HG03139 (cell line): ENCODE data around the gene TTC34.

Experiments used
- ATAC-seq: cut with Tn5 transposase; IDR thresholded peaks from one replicate; pipeline ENCODE4 v1.9.1; 2021; ENCODE audit not compliant: unreplicated experiment

TTC34 gene

DNA sequence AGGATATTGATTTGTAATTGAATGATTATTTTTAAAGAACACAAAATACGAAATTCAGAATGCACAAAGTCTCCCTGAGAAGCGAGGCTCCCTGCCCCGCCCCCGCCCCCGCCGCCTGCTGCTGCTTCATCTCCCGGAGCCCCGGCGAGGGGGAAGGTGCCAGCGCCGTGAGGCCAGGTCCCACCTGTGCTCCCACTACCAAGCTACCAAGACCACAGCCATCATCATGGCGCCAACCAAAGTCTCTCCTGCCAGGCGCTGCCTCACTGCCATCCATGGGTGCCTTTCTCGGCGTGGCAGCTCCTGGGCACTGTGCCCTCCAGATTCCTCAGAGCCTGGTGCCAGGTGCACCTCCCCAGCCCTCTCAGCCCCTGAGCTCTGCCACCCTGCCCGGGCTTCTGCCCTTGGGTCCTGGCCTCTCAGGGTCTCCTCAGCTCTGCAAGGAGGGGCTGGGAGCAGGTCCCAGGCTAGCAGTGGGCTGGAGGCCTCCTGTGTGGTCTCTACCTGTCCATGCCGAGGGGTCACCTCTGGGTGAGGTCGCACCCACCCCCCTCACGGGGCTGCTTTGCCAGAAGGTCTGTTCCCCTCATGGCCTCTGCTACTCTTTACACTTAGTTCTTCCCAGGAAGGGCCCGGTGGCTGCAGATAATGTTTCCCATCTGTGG is 29.4 kb upstream of the TTC34 start:
- no peak for ATAC-seq

DNA sequence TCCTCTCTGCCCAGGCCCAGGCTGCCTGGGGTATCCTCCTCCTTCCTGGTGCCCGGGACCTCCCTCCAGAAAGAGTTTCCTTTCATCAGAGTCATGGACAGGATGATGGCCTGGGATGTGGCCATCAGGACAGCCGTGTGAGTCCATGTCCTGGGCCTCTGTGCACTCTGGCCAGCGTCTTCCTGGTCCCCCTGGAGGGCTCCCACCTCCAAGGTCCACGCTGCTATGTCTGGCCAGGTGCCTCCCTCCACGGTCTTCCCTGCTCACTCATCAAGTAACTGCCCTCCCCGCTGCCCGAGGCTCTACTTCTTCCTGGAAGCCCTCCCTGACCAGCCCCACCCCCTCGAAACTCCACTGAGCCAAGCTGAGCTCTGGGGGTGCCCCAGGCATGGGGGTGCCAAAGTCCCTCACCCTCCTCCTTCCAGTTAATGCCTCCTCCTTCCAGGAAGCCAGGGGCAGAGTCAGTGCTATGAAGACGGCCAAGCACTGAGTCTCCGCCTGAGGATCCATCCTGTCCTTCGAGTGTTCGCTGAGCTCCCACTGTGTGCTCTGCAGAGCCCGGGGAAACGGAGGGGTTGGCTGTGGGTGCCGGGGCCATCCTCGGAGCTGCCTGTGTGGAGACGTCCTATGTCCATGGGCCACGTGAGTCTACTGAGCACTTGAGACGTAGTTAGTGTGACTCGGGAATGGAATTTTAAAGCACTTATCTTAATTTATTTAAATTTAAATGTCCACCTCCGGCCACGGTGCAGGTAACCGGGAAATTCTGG is 28.5 kb upstream of the TTC34 start:
- ATAC-seq: no peak

DNA sequence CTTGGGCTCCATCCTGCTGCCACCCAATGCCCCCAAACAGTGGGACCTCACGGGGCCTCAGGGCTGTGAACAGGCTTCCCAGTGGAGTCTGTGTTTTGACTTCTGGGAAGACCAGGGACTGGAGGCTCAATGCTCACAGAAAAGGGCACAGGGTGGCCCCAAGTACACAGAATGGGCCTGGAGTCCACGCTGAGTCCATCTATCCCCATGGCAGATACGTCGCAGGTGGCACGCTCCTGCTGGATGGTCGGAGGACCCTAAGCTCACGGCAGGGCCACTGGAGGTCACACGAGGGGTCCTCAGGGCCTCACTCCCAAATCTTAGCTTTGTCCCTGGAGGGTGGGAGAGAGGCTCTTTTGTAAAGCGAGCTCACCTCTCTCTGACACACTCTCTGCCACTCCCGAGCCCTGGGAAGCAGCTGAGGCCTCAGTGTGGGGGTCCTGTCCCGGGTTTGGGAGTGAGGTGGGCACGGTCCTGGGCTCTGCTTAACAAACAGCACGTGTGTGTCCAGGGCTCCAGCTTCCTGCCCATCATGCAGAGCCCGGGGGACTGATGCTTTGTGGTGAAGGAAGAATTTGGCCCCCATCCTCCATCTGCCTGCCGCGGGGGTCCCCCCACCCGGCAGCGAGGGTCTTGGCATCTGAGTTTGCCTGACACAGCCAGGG is 27.2 kb upstream of the TTC34 start:
- ATAC-seq: no peak

DNA sequence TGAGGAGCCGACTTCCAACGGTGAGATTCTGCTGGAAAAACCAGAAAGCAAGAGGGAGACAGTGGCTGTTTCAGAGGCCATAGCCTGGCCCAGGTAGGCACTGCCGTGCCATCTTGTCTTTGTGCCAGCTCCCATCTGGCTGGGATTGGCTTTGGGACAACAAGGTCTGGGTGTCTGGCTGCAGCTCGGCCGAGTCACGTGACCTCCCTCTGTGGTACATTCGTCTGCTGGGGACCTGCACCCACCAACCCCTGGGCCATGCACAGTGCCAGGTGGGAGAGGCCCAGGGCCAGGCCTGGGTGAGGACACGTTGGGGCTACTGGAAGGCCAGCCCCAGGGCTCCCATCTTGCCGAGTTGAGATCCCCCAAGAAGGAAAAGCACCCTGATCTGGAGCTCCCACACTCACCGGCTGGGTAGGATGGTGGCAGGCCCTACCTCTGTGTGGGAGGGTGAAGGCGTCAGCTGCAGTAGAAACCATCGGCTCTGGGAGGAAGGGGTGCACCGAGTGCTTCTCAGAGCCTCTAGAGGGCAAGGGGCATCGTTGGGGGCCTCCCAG is 25.3 kb upstream of the TTC34 start:
- ATAC-seq: no peak

DNA sequence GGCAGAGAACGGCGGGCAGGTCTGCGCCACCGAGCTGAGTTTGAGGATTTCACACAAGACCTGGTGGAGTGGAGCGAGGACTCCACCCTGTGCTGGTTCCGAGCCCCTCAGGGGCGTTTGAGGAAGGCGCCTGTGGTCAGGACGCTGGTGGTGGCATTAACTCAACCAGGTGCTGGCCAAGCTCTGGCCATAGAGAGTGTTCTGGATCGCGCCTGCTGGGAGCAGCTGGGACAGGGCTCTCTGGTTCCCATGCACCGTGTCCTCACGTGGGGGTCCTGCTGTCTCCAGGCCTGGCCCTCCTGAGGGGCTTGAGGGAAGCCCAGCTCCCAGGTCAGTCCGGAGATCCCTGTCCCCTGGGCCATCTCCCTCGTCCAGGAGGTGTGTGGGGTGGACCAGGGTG is 24.8 kb upstream of the TTC34 start:
- no peak for ATAC-seq

DNA sequence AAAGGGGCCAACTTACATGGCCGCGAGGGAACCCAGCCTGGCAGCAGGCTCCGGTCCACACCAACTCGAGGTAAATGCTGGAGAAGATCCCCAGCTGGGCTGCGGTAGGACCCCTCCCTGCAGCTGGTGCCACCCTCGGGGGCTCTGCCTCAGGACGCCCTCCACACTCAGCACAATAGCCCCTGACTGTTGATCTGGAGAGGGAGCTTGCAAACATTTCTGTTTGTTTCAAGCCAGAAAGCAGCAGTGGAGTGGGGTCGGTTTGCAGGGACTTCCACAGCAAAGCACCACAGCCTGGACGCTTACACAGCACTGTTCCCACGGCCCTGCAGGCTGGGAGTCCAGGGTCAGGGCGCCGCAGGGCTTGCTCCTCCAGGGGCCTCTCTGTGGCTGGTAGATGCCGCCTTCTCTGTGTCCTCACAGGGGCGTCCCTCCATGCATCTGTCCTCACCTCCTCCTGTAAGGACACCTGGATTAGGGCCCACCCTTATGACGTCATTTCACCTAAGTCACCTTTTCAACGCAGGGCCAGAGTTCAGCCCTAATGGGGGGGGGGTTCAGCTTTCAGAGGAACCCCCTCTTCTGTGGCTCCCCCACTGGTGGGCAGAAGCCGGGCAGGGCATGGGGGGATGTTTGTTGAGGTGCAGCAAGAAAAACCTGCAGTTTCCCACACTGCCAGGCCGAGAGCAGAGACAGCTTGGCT is 24.1 kb upstream of the TTC34 start:
- no peak for ATAC-seq

DNA sequence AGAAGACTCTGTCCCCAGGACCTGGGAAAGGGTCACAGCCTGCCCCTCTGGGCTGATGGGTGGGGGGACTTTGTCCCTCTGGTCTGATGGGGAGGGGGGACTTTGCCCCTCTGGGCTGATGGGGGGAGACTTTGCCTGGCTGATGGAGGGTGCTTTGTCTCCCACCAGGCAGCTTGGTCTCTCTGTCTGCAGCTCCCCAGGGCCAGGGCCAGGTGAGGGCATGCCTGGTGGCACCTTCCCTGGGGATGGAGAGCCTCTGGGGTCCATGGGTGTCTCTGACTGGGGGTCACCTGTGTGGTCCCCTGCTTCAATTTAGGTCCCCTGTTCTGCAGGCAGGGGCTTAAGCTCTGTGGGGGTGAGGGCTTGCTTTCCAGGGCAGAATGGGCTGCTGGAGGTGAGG is 23.5 kb upstream of the TTC34 start:
- no peak for ATAC-seq

DNA sequence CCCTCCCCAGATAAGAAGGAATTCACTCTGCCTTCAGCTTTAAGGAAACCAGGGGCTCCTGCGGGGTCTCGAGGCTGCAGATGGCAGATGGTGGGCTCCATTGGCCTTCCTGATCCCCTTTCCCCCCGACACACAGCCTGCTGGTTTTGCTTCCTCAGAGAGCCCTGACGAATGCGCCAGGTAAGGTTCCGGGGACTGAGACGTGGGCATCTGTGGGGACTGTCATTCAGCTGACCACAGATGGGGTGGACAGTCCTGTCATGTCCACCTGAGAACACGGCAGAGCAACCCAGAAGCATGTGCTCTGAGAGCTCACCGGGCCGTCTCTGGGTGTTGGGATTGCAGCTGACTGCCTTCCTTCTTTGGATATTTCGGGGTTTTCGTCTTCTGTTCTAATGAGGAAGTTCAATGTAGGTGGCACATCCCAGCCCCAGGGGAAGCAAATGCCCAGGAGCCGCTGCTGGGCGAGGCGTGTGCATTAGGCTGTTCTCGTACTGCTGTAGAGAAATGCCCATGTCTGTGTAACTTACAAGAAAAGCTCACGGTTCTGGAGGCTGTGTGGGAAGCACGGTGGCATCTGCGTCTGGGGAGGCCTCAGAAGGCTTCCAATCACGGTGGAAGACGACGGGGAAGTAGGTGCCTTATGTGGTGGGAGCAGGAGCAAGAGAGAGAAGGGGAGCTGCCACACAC is 22.6 kb upstream of the TTC34 start:
- no peak for ATAC-seq

DNA sequence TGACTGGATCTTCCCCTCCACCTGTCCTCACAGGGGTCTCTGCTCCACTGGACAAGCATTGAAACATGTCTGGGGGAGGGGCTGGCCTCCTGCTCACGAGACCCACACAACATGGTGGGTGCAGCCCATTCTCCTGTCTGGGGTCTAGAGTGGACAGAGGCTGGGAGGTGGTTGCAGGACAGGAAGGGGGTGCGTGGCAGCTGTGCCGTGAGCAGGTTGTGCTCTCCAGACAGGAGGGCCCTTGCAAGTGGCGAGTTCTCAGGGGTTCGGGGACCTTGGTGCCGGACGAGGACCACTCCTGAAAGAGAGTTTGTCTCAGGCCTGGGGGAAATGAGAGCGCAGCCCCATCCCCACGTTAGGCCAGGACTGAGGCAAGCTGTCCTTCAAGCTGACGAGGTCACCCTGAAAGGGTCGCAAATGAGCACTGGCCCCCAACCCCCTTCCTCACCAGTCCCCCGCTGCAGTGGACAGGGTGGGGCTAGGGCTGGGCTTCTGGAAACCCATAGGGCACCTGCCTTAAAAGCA is 21.2 kb upstream of the TTC34 start:
- ATAC-seq: no peak

DNA sequence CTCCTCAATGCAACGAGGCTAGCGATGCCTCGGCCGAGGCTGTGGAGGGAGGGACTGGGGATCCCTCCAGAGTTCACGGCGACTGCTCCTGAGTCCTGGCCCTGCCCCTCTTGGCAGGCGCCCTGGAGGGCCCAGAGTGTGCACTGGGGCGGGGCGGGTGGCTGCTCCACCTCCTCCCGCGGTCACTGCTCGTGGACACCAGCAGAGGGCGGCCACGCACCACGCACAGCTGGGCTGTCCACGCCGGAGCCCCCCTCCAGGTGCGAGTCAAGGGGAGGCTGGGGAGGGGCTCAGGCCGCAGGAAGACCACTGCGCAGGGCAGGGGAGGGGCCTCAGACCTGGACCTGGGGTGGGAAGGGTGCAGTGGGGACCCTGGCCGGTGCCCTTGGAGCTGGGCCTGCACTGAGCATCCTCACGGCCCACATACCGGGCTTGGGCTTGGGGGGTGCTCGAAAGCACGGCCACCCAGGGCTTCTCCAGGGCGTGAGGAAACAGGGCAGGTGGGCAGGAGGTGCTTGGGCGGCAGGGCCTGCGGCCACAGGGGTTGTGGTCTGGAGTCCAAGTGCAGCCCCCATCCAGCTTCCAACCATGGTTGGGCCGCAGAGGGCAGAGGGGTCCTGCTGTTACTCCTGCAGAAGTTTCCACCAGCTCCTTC is 20.6 kb upstream of the TTC34 start:
- ATAC-seq: no peak

DNA sequence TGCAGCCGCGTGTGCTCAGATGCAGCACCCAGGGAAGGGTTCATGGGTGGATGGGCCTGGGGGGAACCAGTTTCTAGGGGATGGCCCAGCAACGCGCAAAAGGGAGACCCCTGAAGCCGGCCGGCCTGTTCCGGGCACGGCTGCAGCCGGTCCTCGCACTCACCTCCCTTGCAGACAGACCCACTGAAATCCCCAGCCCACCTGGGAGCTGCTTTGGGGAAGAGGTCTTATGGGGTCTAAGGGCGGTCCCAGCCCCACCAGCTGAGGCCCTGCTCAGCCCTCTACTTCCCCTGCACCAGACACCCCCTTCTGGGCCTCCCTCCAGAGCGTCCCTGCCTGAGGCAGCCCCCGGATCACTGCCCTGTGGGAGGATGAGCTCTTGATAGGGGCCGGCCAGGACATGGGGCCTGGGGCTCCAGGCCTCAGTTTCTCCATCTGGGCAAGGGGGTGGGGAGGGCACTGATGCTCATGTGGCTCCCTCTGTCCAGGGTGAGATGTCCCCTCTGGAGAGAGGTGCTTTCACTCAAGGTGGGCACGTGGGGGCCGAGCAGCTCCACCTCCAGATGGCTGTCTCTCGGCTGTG is 20.0 kb upstream of the TTC34 start:
- ATAC-seq: no peak

DNA sequence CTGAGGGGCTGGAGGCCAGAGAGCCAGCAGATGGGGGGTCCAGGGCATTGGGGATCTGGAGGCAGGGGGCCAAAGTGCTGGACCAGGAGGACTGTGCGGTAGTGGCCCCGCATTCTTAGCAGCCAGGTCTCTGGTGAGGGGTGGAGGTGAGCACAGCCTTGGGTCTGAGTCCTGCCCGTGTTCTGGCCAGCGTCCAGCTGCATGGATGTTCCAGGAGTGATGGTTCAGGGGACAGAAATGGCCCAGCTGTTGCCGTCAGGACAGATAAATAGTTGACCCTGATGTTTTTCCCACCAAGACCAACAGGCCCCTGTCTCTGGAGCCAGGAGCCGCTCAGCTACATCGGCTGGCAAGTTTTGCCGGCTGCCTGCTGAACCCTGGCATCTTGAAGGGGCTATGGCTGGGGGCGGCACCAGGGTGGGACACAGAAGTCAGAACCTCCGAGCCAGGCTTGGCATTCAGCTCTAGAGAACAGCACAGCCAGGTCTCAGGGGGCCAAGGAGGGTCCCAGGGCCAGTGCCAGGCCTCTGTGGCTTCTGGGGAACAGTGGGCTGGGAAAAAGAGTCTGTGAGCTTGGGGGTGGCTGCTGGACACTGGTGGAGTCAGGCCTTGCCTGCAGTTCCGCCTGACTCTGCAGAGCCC is 19.4 kb upstream of the TTC34 start:
- ATAC-seq: no peak

DNA sequence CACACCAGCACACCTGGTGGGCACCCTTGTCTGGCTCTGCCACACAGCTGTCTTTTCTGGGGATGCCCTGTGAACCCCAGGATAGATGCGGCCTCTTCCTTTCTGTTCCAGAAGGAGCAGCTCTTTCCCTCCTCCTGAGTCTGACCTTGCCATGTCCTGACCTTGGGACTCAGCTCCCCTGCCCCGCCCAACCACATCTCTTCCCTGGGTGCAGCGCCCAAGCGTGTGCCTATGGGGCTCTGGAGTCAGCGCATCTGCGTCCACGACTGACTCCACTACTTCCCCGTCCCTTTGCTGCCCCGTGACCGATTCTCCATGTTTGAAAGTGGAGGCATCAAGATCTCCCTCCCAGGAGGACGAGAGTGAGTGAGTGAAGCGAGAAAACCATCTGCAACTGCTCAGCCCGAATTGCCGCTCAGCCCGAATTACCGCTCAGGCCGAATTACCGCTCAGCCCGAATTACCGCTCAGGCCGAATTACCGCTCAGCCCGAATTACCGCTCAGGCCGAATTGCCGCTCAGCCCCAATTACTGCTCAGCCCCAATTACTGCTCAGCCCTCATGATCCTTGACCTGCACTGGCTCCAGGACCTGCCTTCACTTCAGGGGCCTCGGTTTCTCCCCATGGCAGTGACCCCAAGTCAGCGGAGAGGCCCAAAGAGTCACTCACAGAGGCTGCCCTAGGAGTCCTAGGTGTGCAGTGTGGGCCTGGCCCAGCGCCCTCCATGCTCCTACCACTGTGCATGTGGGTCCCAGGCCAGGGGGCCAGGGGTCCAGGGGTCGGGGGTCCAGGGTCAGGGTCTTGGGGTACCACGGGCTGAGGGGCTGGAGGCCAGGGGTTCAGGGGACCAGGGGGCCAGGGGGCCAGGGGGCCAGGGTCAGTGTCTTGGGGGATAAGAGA is 18.6 kb upstream of the TTC34 start:
- ATAC-seq: no peak

DNA sequence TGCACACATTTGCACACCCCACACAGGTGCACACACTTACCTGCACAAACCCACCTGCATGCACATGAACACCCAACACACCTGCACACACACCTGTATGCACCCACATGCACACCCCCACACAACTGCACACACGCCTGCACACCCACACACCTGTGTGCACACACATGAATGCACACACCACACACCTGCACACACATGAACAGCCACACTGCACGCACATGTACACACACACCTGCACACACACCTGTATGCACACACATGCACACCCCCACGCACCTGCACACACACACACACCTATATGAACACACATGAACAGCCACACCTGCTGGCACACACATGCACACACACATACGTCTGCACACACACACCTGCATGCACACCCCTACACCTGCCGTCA is 17.9 kb upstream of the TTC34 start:
- ATAC-seq: no peak

DNA sequence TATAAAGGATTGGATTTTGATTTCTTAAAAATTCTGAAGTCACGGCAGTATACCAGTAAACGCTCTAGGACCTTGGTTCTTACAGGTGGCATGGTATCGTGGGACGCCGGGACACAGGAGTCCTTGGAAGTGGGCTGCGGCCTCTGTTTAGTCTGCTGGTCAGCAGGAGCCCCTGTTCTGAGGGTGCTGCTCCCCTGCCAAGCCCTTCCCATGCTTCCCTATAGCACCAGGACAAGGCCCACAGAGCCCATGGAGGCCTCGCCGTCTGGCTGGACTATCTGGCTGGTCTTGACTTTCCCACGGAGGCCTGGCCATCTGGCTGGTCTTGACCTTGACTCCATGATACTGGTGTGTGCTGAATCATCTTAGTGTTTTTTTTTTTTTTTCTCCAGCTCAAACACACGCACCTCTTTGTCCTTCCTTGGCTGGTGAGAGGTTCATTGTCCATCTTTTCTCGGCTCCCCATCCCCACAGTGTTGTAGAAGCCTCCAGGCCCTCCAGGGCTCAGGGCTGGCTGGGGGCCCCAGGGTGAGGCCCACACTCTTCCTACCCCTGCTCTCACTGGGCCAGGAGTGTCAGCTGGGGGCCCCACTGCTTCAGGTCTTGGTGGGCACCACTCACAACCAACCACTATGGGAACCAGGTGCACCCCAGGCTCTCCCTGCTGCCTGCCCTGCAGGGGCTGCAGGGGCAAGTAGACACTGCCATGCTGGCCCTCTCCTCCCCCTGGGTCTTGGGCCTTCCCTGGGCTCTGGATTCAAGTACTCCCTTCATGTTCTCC is 16.5 kb upstream of the TTC34 start:
- ATAC-seq: no peak

DNA sequence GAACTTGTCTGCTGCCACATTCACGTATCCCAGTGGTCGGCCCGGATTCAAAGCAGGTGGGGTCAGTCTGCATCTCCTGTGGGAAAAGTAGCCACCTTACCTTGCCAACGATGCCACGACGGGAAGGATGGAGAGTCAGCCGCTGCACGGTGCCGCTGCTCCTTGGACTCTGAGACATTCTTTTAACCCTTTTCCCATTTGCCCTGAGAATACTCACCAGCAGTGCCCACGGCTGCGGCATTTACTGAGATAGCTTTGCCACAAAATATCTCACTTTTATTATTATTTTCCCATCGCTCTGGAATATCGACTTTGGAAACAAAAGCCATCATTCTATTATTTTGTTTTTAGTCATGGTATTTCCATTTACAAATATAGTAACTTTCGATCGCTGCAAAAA is 15.3 kb upstream of the TTC34 start:
- ATAC-seq: no peak

DNA sequence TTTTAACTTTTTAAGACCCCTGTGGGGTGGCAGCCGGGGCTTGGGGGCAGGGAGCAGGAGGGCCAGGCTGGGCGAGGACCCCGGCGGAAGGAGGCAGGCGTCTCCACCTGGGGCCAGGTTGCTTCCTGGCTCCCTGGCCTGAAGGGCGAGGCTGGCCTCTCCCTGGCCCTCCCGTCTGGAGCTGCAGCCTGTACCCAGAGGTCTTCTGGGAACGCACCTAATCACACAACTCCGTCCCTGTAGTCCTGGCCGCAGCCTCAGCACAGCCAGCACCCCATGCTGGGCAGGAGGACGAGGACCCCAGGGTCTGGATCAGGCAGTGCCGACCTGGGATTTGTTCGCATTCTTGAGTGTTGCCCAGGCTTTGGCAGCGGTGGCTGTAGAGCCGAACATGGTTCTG is 14.1 kb upstream of the TTC34 start:
- no peak for ATAC-seq
